ENCODE data around the gene FASN. TPM values are rescaled to one million over a fixed set of nuclear protein-coding genes. Genes with fewer than 3 reads are reported as not detected.

Gene FASN
- total and polyA plus RNA-seq, 2 of the 13 experiments (the other 11 are each of a cell fraction or from before 2014, with no cell fraction given), result 51.7 to 101 TPM

DNA sequence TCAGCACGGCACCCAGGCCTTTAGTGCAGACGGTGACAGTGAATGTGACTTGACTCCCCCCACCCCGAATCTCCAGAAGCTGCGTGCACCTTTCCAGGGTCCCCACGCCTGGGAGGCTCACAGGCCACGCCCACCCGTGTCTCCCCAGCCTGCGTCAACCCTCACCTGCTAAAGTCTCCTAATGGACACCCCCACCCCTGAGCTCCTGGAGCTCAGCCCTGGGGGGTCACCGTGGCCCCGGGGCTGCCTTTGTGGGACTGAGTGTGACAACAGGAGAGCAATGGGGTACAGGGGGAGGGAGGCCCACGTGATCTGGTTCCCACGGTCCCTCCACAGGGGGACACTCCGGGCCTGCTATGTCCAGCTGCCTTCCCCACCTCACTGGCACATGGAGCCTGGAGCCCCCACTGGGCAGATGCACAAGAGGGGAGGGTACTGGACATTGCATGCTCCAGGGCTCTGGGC is 7.4 kb upstream of the FASN start:
- Histone ChIP-seq H3K79me2 (ENCODE audit: insufficient read depth, low read length) (peaks cover 16% of the 10 kb centered on the region), H3K36me3 (replicated peaks in 1 of 2; ENCODE audit: control insufficient read depth in 1 of 2, insufficient read depth in 2 of 2, low read length in 2 of 2) (no peaks in the 10 kb centered on the region), H3K9ac (ENCODE audit: insufficient read depth, low read depth, low read length) (peak overlapping the region; percentile 78), H3K27ac (ENCODE audit: extremely low read length, insufficient read depth, low read length) (peak overlapping the region; percentile 72), H3K4me1 (ENCODE audit: insufficient read depth, low read length) (peaks cover 79% of the 10 kb centered on the region), H3K4me2 (ENCODE audit: low read depth, low read length) (peak overlapping the region; percentile 95), H3K4me3 (replicated peaks in 1 of 3; ENCODE audit: insufficient read depth in 1 of 3, low read depth in 2 of 3, low read length in 3 of 3) (peak overlapping the region; percentile 56 to 82 (median 57)), H3K9me3 (ENCODE audit: low read length) (no peaks in the 10 kb centered on the region), H2AFZ (ENCODE audit: low read length) (no peak overlapping the region), H3K27me3 (ENCODE audit: control insufficient read depth in 1 of 2, insufficient read depth in 2 of 2, low read length in 2 of 2) (no peaks in the 10 kb centered on the region), H4K20me1 (ENCODE audit: insufficient read depth, low read length) (no peaks in the 10 kb centered on the region)
- no peak for ATAC-seq
- no peak for FAIRE-seq
- CTCF ChIA-PET (ENCODE audit: low intra/inter-chr PET ratio, low total read pairs), result interaction anchor here (2.6 kb wide), 1 partner anchor 48 kb away, joined by 16 read pairs; no protein-coding TSS in a partner anchor
- POLR2A ChIA-PET, result interaction anchor here (0.5 to 5.9 kb wide), 25 partner anchors 7 to 675 kb away, joined by 3 to 61 read pairs (median 5); partner anchors contain the start of genes CENPX, DCXR, DUS1L and FASN
- DNase-seq (ENCODE audit: low spot score), result no peak
- in situ Hi-C loops (cut with HindIII; ENCODE audit: extremely low pct_ligation_motif_present, low pct_unique_long_range_greater_than_20kb) (no loop called here), intact Hi-C loops (cut with micrococcal nuclease; ENCODE audit: unreplicated experiment) (loop anchor here (10.0 kb wide), 1 partner anchor 129 kb away; no protein-coding TSS in a partner anchor)
- 39% methylated on average over 13 of the region's 13 CpGs for WGBS (ENCODE audit: low lambda C conversion rate)
- BruUV-seq (replicated peaks), result no TSS peak
- TF ChIP-seq ZSCAN12 (CRISPR knock-in tag; IDR thresholded peaks at IDR 0.05) (no peak), FOXC1 (CRISPR knock-in tag; IDR thresholded peaks at IDR 0.05; ENCODE audit: borderline replicate concordance) (peak; percentile 91; the same call in 1 of the 2 replicates), PATZ1 (CRISPR knock-in tag; IDR thresholded peaks at IDR 0.05) (0 out of 2 replicates have a peak, but pooled peaks have one; percentile 40), ZKSCAN5 (CRISPR knock-in tag; IDR thresholded peaks at IDR 0.05) (peak; percentile 22; the same call in 1 of the 2 replicates), HNRNPLL (IDR thresholded peaks at IDR 0.05; ENCODE audit: low read depth, low read length, poor library complexity, severe bottlenecking) (peak; percentile 11), GATAD2A (CRISPR knock-in tag; IDR thresholded peaks at IDR 0.05) (no peak), ZNF703 (CRISPR knock-in tag; IDR thresholded peaks at IDR 0.05; ENCODE audit: borderline replicate concordance) (0 out of 2 replicates have a peak, but pooled peaks have one; percentile 11), ZMYM4 (CRISPR knock-in tag; IDR thresholded peaks at IDR 0.05) (0 out of 2 replicates have a peak, but pooled peaks have one; percentile 26), ZBTB38 (CRISPR knock-in tag; IDR thresholded peaks at IDR 0.05) (0 out of 2 replicates have a peak, but pooled peaks have one; percentile 8), ZNF780A (CRISPR knock-in tag; IDR thresholded peaks at IDR 0.05) (no peak), HNF4G (IDR thresholded peaks at IDR 0.05; ENCODE audit: borderline replicate concordance, low read depth, low read length) (no peak), HNF4G (CRISPR knock-in tag; IDR thresholded peaks at IDR 0.05; ENCODE audit: borderline replicate concordance, low read depth) (no peak), ZNF333 (CRISPR knock-in tag; IDR thresholded peaks at IDR 0.05; ENCODE audit: borderline replicate concordance) (peak; percentile 5; the same call in 1 of the 2 replicates), ZNF570 (CRISPR knock-in tag; IDR thresholded peaks at IDR 0.05; ENCODE audit: borderline replicate concordance) (no peak), MTF2 (CRISPR knock-in tag; IDR thresholded peaks at IDR 0.05; ENCODE audit: borderline replicate concordance) (0 out of 2 replicates have a peak, but pooled peaks have one; percentile 83), ZNF558 (CRISPR knock-in tag; IDR thresholded peaks at IDR 0.05; ENCODE audit: borderline replicate concordance) (no peak)
- TF ChIP-seq, protein P1, sequence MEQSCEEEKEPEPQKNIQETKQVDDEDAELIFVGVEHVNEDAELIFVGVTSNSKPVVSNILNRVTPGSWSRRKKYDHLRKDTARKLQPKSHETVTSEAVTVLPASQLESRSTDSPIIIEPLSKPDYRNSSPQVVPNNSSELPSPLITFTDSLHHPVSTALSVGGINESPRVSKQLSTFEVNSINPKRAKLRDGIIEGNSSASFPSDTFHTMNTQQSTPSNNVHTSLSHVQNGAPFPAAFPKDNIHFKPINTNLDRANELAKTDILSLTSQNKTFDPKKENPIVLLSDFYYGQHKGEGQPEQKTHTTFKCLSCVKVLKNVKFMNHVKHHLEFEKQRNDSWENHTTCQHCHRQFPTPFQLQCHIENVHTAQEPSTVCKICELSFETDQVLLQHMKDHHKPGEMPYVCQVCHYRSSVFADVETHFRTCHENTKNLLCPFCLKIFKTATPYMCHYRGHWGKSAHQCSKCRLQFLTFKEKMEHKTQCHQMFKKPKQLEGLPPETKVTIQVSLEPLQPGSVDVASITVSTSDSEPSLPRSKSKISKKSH (CRISPR knock-in tag; IDR thresholded peaks at IDR 0.05; ENCODE audit: borderline replicate concordance), result peak; percentile 72; the same call in 1 of the 2 replicates
- TF ChIP-seq, protein P2, sequence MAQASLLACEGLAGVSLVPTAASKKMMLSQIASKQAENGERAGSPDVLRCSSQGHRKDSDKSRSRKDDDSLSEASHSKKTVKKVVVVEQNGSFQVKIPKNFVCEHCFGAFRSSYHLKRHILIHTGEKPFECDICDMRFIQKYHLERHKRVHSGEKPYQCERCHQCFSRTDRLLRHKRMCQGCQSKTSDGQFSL (CRISPR knock-in tag; IDR thresholded peaks at IDR 0.05), result 0 out of 2 replicates have a peak, but pooled peaks have one; percentile 38

All from HepG2 (cell line).